GM21619 (cell line): ENCODE results near the gene NANOS3.

Experiments
- ATAC-seq: cut with Tn5 transposase; IDR thresholded peaks from one replicate; pipeline ENCODE4 v1.9.1; 2021; ENCODE audit not compliant: unreplicated experiment

Gene NANOS3

GRCh38 chr19:13876834-13877233, at the start of gene NANOS3:
NANOS3 (plus strand) TSS chr19:13877134; CDS start chr19:13877249, 115 bp downstream.
- ATAC-seq: no peak

GRCh38 chr19:13827656-13828055, 49.3 kb upstream of the NANOS3 start:
- no peak for ATAC-seq

GRCh38 chr19:13830114-13830740, 46.7 kb upstream of the NANOS3 start:
- no peak for ATAC-seq

- no peak for ATAC-seq
Observed at GRCh38 chr19:13830741-13831536, 46.0 kb upstream of the NANOS3 start.

- no peak for ATAC-seq
Observed at GRCh38 chr19:13831537-13832467, 45.1 kb upstream of the NANOS3 start.

- ATAC-seq: peak; percentile 67
Observed at GRCh38 chr19:13833330-13834243, 43.3 kb upstream of the NANOS3 start.

GRCh38 chr19:13834244-13835069, 42.5 kb upstream of the NANOS3 start:
- ATAC-seq: no peak

GRCh38 chr19:13835791-13836723, 40.9 kb upstream of the NANOS3 start:
- no peak for ATAC-seq

GRCh38 chr19:13838435-13839129, 38.4 kb upstream of the NANOS3 start:
- no peak for ATAC-seq

GRCh38 chr19:13839130-13839937, 37.6 kb upstream of the NANOS3 start:
- ATAC-seq: no peak

- no peak for ATAC-seq
Observed at GRCh38 chr19:13839938-13840304, 37.0 kb upstream of the NANOS3 start.

GRCh38 chr19:13840305-13841085, 36.4 kb upstream of the NANOS3 start:
- ATAC-seq: no peak

- no peak for ATAC-seq
Observed at GRCh38 chr19:13841086-13841961, 35.6 kb upstream of the NANOS3 start.

- ATAC-seq: no peak
Observed at GRCh38 chr19:13841962-13842290, 35.0 kb upstream of the NANOS3 start.

- no peak for ATAC-seq
Observed at GRCh38 chr19:13842291-13843103, 34.4 kb upstream of the NANOS3 start.
